ENCODE measurements around the gene CXorf66. TPM values are rescaled to one million over a fixed set of nuclear protein-coding genes. Genes with fewer than 3 reads are reported as not detected.

The CXorf66 gene
- total RNA-seq, 4 donors from 2014 or later = not detected

- peak; percentile 14 to 85 for DNase-seq (ENCODE audit: low spot score in 2 of 2)
- intact Hi-C loops (cut with DNase I; ENCODE audit: low total_unique reads) = no loop called here
- 0 to 34% methylated on average over 5 to 16 of the region's 33 CpGs for WGBS, 2 donors
- H3K4me3 ChIP-seq (ENCODE audit: low read depth, poor library complexity, severe bottlenecking) = peak overlapping the region; percentile 23
- TF ChIP-seq, protein P1, sequence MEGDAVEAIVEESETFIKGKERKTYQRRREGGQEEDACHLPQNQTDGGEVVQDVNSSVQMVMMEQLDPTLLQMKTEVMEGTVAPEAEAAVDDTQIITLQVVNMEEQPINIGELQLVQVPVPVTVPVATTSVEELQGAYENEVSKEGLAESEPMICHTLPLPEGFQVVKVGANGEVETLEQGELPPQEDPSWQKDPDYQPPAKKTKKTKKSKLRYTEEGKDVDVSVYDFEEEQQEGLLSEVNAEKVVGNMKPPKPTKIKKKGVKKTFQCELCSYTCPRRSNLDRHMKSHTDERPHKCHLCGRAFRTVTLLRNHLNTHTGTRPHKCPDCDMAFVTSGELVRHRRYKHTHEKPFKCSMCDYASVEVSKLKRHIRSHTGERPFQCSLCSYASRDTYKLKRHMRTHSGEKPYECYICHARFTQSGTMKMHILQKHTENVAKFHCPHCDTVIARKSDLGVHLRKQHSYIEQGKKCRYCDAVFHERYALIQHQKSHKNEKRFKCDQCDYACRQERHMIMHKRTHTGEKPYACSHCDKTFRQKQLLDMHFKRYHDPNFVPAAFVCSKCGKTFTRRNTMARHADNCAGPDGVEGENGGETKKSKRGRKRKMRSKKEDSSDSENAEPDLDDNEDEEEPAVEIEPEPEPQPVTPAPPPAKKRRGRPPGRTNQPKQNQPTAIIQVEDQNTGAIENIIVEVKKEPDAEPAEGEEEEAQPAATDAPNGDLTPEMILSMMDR (IDR thresholded peaks at IDR 0.05) = no peak
- no peak for TF ChIP-seq POLR2A (IDR thresholded peaks at IDR 0.05)
Observed at GRCh38 chrX:139931646-139932072, 33.7 kb downstream of the CXorf66 start.

GRCh38 chrX:139930916-139931645, 34.2 kb downstream of the CXorf66 start:
- WGBS, 2 donors = 2 to 25% methylated on average over 24 to 27 of the region's 27 CpGs
- DNase-seq (ENCODE audit: low spot score in 2 of 2) = no peak
- TF ChIP-seq POLR2A (IDR thresholded peaks at IDR 0.05) = no peak
- TF ChIP-seq, protein P1 (IDR thresholded peaks at IDR 0.05) = no peak
- peak overlapping the region; percentile 23 for H3K4me3 ChIP-seq (ENCODE audit: low read depth, poor library complexity, severe bottlenecking)
- intact Hi-C loops (cut with DNase I; ENCODE audit: low total_unique reads) = no loop called here

GRCh38 chrX:139930401-139930800, 34.9 kb downstream of the CXorf66 start:
- intact Hi-C loops (cut with DNase I; ENCODE audit: low total_unique reads) = no loop called here
- no peak for DNase-seq (ENCODE audit: low spot score in 2 of 2)
- 50 to 55% methylated on average over 4 of the region's 4 CpGs for WGBS, 2 donors
- TF ChIP-seq, protein P1 (IDR thresholded peaks at IDR 0.05) = no peak
- TF ChIP-seq POLR2A (IDR thresholded peaks at IDR 0.05) = no peak
- no peak overlapping the region for H3K4me3 ChIP-seq (ENCODE audit: low read depth, poor library complexity, severe bottlenecking)

GRCh38 chrX:139929876-139930275, 35.4 kb downstream of the CXorf66 start:
- intact Hi-C loops (cut with DNase I; ENCODE audit: low total_unique reads) = no loop called here
- no peak overlapping the region for H3K4me3 ChIP-seq (ENCODE audit: low read depth, poor library complexity, severe bottlenecking)
- no peak for DNase-seq (ENCODE audit: low spot score in 2 of 2)
- no peak for TF ChIP-seq POLR2A (IDR thresholded peaks at IDR 0.05)
- TF ChIP-seq, protein P1 (IDR thresholded peaks at IDR 0.05) = no peak
- WGBS, 2 donors = 58 to 64% methylated on average over 5 of the region's 5 CpGs

- no peak overlapping the region for H3K4me3 ChIP-seq (ENCODE audit: low read depth, poor library complexity, severe bottlenecking)
- TF ChIP-seq POLR2A (IDR thresholded peaks at IDR 0.05) = no peak
- TF ChIP-seq, protein P1 (IDR thresholded peaks at IDR 0.05) = no peak
- 50 to 55% methylated on average over 6 of the region's 6 CpGs for WGBS, 2 donors
- intact Hi-C loops (cut with DNase I; ENCODE audit: low total_unique reads) = no loop called here
- no peak for DNase-seq (ENCODE audit: low spot score in 2 of 2)
Observed at GRCh38 chrX:139924696-139925095, 40.6 kb downstream of the CXorf66 start.
